WTC11 (cell line): ENCODE measurements around the gene KIAA0232. TPM values are rescaled to one million over a fixed set of nuclear protein-coding genes. Genes with fewer than 3 reads are reported as not detected.

Source experiments
- ATAC-seq: fragments of 200-7000 bp; cut with Tn5 transposase; 2 replicates; pipeline ENCODE4 v1.10.0; 2021; ENCODE audit warnings: mild to moderate bottlenecking, moderate library complexity
- CTCF ChIA-PET: fragments of 300-600 bp; sonication (Branson Sonifier 250); formaldehyde crosslinking; loops from one replicate; lab custom pipeline; 2021; ENCODE audit warnings: antibody characterized with exemption; lab: Charles Lee
- POLR2A ChIA-PET: fragments of 350-600 bp; sonication (Branson Sonifier 250); formaldehyde crosslinking; loops from one replicate; lab custom pipeline; 2021; ENCODE audit warnings: antibody characterized with exemption; lab: Charles Lee
- DNase-seq: peaks from one replicate; pipeline ENCODE4 v3.0.0; 2021; ENCODE audit warnings: low spot score
- H3K27ac Mint-ChIP-seq: 2 replicates; pipeline ENCODE4 v1.8.0; 2021; ENCODE audit warnings: mixed read lengths
- H3K27me3 Mint-ChIP-seq: 2 replicates; pipeline ENCODE4 v1.8.0; 2021; ENCODE audit warnings: low read depth, mild to moderate bottlenecking, moderate library complexity, mixed read lengths
- H3K36me3 Mint-ChIP-seq: 2 replicates; pipeline ENCODE4 v1.8.0; 2021; ENCODE audit warnings: mixed read lengths
- H3K4me1 Mint-ChIP-seq: 2 replicates; pipeline ENCODE4 v1.8.0; 2022; ENCODE audit warnings: mixed read lengths
- H3K4me3 Mint-ChIP-seq: 2 replicates; pipeline ENCODE4 v1.8.0; 2021; ENCODE audit warnings: mild to moderate bottlenecking, moderate library complexity, mixed read lengths
- H3K9me3 Mint-ChIP-seq: 2 replicates; pipeline ENCODE4 v1.8.0; 2021; ENCODE audit warnings: mixed read lengths
- GRHL2 ChIP-seq: fragments of 250-450 bp; sonication (Bioruptor Pico); IDR thresholded peaks from 2 replicates; pipeline ENCODE4 v1.8.0; 2022; ENCODE audit warnings: mild to moderate bottlenecking, moderate library complexity; ENCODE audit not compliant: insufficient replicate concordance, severe bottlenecking
- HMGA2 ChIP-seq: fragments of 250-450 bp; sonication (Bioruptor Pico); IDR thresholded peaks from 2 replicates; pipeline ENCODE4 v1.4.0; 2021; ENCODE audit warnings: mild to moderate bottlenecking, moderate library complexity
- NFATC4 ChIP-seq: fragments of 250-450 bp; sonication (Bioruptor Pico); IDR thresholded peaks from 2 replicates; pipeline ENCODE4 v1.9.0; 2021; ENCODE audit warnings: mild to moderate bottlenecking
- NFYB ChIP-seq: sonication (generic); formaldehyde crosslinking; conservative IDR thresholded peaks from 2 replicates; pipeline ENCODE4 v1.8.0; 2022; ENCODE audit warnings: low read depth, missing genetic modification reagents
- SMAD4 ChIP-seq: sonication (generic); formaldehyde crosslinking; IDR thresholded peaks from 2 replicates; pipeline ENCODE4 v1.8.0; 2022; ENCODE audit warnings: mild to moderate bottlenecking, missing genetic modification reagents
- TCF7 ChIP-seq: sonication (generic); formaldehyde crosslinking; IDR thresholded peaks from 2 replicates; pipeline ENCODE4 v1.8.0; 2022; ENCODE audit warnings: mild to moderate bottlenecking, low read depth, missing genetic modification reagents, moderate library complexity
- TEAD1 ChIP-seq: sonication (generic); formaldehyde crosslinking; IDR thresholded peaks from 2 replicates; pipeline ENCODE4 v1.8.0; 2022; ENCODE audit warnings: mild to moderate bottlenecking, missing genetic modification reagents
- ZNF121 ChIP-seq: sonication (generic); formaldehyde crosslinking; IDR thresholded peaks from 2 replicates; pipeline ENCODE4 v1.8.0; 2023; ENCODE audit warnings: missing genetic modification reagents
- ZNF396 ChIP-seq: fragments of 250-450 bp; sonication (Bioruptor Pico); IDR thresholded peaks from 2 replicates; pipeline ENCODE4 v1.8.0; 2021; ENCODE audit warnings: mild to moderate bottlenecking, moderate library complexity, borderline replicate concordance
- total RNA-seq: library from RNA; stranded (reverse); gene quantifications from 3 replicates; pipeline ENCODE4 v1.2.3, GENCODE V29; 2021
- TF ChIP-seq, protein P1 (sequence below): sonication (generic); formaldehyde crosslinking; IDR thresholded peaks from 2 replicates; pipeline ENCODE4 v1.8.1; 2022; ENCODE audit warnings: low read depth, mild to moderate bottlenecking, moderate library complexity, missing genetic modification reagents, borderline replicate concordance
- TF ChIP-seq, protein P2 (sequence below): fragments of 200-600 bp; IDR thresholded peaks from 2 replicates; pipeline ENCODE4 v1.8.0; 2022; ENCODE audit warnings: antibody characterized with exemption
- TF ChIP-seq, protein P3 (sequence below): sonication (generic); formaldehyde crosslinking; conservative IDR thresholded peaks from 2 replicates; pipeline ENCODE4 v1.8.1; 2022; ENCODE audit warnings: mild to moderate bottlenecking, missing genetic modification reagents
- TF ChIP-seq, protein P4 (sequence below): sonication (generic); formaldehyde crosslinking; conservative IDR thresholded peaks from 2 replicates; pipeline ENCODE4 v1.8.1; 2023; ENCODE audit warnings: mild to moderate bottlenecking, low read depth, missing genetic modification reagents, moderate library complexity

KIAA0232 gene
- total RNA-seq, 1 experiment from 2014 or later: 23.2 TPM

DNA sequence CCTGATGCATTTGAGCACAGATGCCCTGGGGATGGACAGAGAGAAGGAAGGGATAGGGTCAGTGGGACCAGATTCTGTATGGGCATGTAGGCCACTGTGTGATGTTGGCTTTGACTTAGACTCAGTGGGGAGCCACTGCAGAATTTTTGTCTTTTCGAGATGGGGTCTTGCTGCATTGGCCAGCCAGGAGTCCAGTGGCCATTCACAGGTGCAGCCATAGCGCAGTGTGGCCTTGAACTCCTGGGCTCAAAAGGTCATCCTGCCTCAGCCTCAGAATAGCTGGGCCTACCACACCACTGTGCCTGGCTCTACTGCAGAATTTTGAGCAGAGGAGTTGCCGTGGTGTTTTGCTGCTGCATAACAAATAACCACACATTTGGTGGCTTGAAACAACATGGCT lies 149.9 kb downstream of the KIAA0232 start:
- H3K4me1 Mint-ChIP-seq: peaks cover 16% of the 10 kb centered on the region
- no peak overlapping the region for H3K27ac Mint-ChIP-seq
- H3K27me3 Mint-ChIP-seq: no peaks in the 10 kb centered on the region
- no peaks in the 10 kb centered on the region for H3K9me3 Mint-ChIP-seq
- ATAC-seq (no peak), DNase-seq (no peak)
- CTCF ChIA-PET: interaction anchor here (0.6 to 0.7 kb wide), 2 partner anchors 10 to 88 kb away, joined by 3 read pairs; no protein-coding TSS in a partner anchor
- H3K36me3 Mint-ChIP-seq: peaks cover 14% of the 10 kb centered on the region
- POLR2A ChIA-PET: no interaction called here
- no peak for TF ChIP-seq HMGA2 (CRISPR knock-in tag)
- no peak for TF ChIP-seq GRHL2 (CRISPR knock-in tag)
- peak; percentile 50 for TF ChIP-seq ZNF121
- TF ChIP-seq, protein P1, sequence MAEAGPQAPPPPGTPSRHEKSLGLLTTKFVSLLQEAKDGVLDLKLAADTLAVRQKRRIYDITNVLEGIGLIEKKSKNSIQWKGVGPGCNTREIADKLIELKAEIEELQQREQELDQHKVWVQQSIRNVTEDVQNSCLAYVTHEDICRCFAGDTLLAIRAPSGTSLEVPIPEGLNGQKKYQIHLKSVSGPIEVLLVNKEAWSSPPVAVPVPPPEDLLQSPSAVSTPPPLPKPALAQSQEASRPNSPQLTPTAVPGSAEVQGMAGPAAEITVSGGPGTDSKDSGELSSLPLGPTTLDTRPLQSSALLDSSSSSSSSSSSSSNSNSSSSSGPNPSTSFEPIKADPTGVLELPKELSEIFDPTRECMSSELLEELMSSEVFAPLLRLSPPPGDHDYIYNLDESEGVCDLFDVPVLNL (CRISPR knock-in tag): no peak
- no peak overlapping the region for H3K4me3 Mint-ChIP-seq

DNA sequence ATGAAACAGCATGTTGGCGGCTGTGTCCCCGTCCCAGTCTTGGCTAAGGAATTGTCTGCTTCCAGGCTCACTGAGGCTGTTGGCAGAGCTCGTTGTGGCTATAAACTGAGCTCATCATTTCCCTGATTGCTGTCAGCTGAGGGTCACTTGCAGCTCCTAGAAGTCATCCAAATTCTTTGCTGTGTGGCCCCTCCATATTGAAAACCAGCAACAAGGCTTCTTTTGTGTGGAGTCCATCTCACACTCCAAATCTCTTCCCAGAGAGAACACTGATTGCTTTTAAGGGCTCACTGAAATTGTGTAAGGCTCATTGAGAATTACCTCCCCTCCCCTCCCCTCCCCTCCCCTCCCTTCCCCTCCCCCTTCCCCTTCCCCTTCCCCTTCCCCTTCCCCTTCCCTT lies 150.4 kb downstream of the KIAA0232 start:
- no peak for TF ChIP-seq TEAD1 (CRISPR knock-in tag)
- TF ChIP-seq ZNF121: no peak
- no peak for TF ChIP-seq SMAD4 (CRISPR knock-in tag)
- TF ChIP-seq NFYB (CRISPR knock-in tag): no peak
- no peak for TF ChIP-seq TCF7
- no peak for TF ChIP-seq ZNF396
- TF ChIP-seq, protein P2, sequence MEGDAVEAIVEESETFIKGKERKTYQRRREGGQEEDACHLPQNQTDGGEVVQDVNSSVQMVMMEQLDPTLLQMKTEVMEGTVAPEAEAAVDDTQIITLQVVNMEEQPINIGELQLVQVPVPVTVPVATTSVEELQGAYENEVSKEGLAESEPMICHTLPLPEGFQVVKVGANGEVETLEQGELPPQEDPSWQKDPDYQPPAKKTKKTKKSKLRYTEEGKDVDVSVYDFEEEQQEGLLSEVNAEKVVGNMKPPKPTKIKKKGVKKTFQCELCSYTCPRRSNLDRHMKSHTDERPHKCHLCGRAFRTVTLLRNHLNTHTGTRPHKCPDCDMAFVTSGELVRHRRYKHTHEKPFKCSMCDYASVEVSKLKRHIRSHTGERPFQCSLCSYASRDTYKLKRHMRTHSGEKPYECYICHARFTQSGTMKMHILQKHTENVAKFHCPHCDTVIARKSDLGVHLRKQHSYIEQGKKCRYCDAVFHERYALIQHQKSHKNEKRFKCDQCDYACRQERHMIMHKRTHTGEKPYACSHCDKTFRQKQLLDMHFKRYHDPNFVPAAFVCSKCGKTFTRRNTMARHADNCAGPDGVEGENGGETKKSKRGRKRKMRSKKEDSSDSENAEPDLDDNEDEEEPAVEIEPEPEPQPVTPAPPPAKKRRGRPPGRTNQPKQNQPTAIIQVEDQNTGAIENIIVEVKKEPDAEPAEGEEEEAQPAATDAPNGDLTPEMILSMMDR: no peak
- no peak for TF ChIP-seq NFATC4 (CRISPR knock-in tag)
- TF ChIP-seq, protein P3, sequence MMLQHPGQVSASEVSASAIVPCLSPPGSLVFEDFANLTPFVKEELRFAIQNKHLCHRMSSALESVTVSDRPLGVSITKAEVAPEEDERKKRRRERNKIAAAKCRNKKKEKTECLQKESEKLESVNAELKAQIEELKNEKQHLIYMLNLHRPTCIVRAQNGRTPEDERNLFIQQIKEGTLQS: no peak
- TF ChIP-seq, protein P4, sequence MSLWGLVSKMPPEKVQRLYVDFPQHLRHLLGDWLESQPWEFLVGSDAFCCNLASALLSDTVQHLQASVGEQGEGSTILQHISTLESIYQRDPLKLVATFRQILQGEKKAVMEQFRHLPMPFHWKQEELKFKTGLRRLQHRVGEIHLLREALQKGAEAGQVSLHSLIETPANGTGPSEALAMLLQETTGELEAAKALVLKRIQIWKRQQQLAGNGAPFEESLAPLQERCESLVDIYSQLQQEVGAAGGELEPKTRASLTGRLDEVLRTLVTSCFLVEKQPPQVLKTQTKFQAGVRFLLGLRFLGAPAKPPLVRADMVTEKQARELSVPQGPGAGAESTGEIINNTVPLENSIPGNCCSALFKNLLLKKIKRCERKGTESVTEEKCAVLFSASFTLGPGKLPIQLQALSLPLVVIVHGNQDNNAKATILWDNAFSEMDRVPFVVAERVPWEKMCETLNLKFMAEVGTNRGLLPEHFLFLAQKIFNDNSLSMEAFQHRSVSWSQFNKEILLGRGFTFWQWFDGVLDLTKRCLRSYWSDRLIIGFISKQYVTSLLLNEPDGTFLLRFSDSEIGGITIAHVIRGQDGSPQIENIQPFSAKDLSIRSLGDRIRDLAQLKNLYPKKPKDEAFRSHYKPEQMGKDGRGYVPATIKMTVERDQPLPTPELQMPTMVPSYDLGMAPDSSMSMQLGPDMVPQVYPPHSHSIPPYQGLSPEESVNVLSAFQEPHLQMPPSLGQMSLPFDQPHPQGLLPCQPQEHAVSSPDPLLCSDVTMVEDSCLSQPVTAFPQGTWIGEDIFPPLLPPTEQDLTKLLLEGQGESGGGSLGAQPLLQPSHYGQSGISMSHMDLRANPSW (CRISPR knock-in tag): no peak
- TF ChIP-seq HMGA2 (CRISPR knock-in tag): no peak
- TF ChIP-seq, all 79 proteins: peak for 0
- CTCF ChIA-PET: interaction anchor here (0.6 to 0.7 kb wide), 2 partner anchors 10 to 89 kb away, joined by 3 read pairs; no protein-coding TSS in a partner anchor
- Mint-ChIP-seq H3K9me3 (no peaks in the 10 kb centered on the region), H3K4me3 (no peak overlapping the region), H3K36me3 (peaks cover 14% of the 10 kb centered on the region), H3K27ac (no peak overlapping the region), H3K4me1 (peaks cover 20% of the 10 kb centered on the region), H3K27me3 (no peaks in the 10 kb centered on the region)
- DNase-seq (no peak), ATAC-seq (no peak)
- POLR2A ChIA-PET: no interaction called here

Other genes with a start within 250 kb of the KIAA0232 start
- 6.3 to 8.0 TPM (median 7.5 TPM) in 3 replicates for gene MAN2B2, start 207.5 kb upstream of the KIAA0232 start, total RNA-seq
- 296 to 319 TPM (median 303 TPM) in 3 replicates for gene MRFAP1, start 142.0 kb upstream of the KIAA0232 start, total RNA-seq
- 0.55 TPM in 1 of 3 replicates, not detected in the others for gene S100P, start 88.8 kb upstream of the KIAA0232 start, total RNA-seq
- gene MRFAP1L1, start 72.9 kb upstream of the KIAA0232 start, total RNA-seq: 52.0 to 56.9 TPM (median 54.4 TPM) in 3 replicates
- 21.4 to 23.4 TPM (median 21.9 TPM) in 3 replicates for gene BLOC1S4, start 66.6 kb upstream of the KIAA0232 start, total RNA-seq
- gene TBC1D14, start 127.1 kb downstream of the KIAA0232 start, total RNA-seq: 42.4 to 45.1 TPM (median 43.4 TPM) in 3 replicates